Measurements from ENCODE around the gene TAS2R1. TPM values are rescaled to one million over a fixed set of nuclear protein-coding genes. Genes with fewer than 3 reads are reported as not detected.

TAS2R1 gene
- total and polyA plus RNA-seq, 2 donors (not counting 1 experiment from before 2014, with no cell fraction given), result not detected

DNA sequence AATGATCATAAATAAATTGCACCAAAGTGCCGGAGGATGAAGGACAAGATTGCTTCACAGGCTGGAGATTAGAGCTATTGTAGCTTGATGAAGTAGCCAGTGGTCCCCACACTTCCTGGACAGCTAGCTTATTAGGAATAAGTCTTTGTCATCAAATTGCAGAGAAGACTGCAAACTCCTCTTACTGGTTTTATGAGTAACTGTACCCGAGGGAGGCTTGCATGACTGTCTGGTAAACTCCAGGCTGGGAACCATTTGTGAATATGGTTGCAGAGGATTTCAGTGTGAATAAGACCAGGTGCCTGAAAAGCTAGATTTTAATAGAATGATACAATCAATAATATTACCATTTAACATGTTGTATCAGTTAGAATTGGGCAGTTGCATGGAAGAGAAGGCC, 47.7 kb downstream of the TAS2R1 start:
- no peak overlapping the region for H3K27ac Mint-ChIP-seq
- no peak for ATAC-seq (ENCODE audit: low read depth)
- no peak overlapping the region for H3K4me3 Mint-ChIP-seq
- Histone ChIP-seq H3K4me3 (ENCODE audit: control extremely low read depth in 1 of 5, extremely low read depth in 1 of 5, insufficient read depth in 1 of 5, low read depth in 2 of 5, low read length in 4 of 5) (no peak overlapping the region), H2AFZ (ENCODE audit: insufficient read depth, low read depth, low read length, poor library complexity, severe bottlenecking) (no peak overlapping the region), H3K9ac (ENCODE audit: low read length) (no peak overlapping the region), H3K79me2 (ENCODE audit: control insufficient read depth, insufficient read depth, low read length) (no peaks in the 10 kb centered on the region), H3K27me3 (replicated peaks in 1 of 4; ENCODE audit: control extremely low read depth in 1 of 4, control insufficient read depth in 3 of 4, insufficient read depth in 4 of 4, low read length in 3 of 4) (no peaks in the 10 kb centered on the region), H3K36me3 (replicated peaks in 1 of 2; ENCODE audit: control extremely low read depth in 1 of 2, control insufficient read depth in 1 of 2, extremely low read depth in 1 of 2, insufficient read depth in 2 of 2, low read length in 1 of 2) (no peaks in the 10 kb centered on the region), H3K27ac (ENCODE audit: low read length in 2 of 2) (no peak overlapping the region), H4K20me1 (ENCODE audit: control insufficient read depth, insufficient read depth, low read length, poor library complexity, severe bottlenecking) (no peaks in the 10 kb centered on the region), H3K4me1 (ENCODE audit: control insufficient read depth in 2 of 2, insufficient read depth in 2 of 2, low read length in 2 of 2) (no peaks in the 10 kb centered on the region), H3K9me3 (ENCODE audit: control extremely low read depth in 1 of 3, control insufficient read depth in 2 of 3, insufficient read depth in 1 of 3, low read length in 2 of 3) (peaks cover 0 to 4% (median 0%) of the 10 kb centered on the region in 3 donors), H3K4me2 (replicated peaks; ENCODE audit: low read depth, low read length, poor library complexity, severe bottlenecking) (no peak overlapping the region)
- ChIA-PET POLR2A (no interaction called here), CTCF (no interaction called here)
- TF ChIP-seq, protein P1, sequence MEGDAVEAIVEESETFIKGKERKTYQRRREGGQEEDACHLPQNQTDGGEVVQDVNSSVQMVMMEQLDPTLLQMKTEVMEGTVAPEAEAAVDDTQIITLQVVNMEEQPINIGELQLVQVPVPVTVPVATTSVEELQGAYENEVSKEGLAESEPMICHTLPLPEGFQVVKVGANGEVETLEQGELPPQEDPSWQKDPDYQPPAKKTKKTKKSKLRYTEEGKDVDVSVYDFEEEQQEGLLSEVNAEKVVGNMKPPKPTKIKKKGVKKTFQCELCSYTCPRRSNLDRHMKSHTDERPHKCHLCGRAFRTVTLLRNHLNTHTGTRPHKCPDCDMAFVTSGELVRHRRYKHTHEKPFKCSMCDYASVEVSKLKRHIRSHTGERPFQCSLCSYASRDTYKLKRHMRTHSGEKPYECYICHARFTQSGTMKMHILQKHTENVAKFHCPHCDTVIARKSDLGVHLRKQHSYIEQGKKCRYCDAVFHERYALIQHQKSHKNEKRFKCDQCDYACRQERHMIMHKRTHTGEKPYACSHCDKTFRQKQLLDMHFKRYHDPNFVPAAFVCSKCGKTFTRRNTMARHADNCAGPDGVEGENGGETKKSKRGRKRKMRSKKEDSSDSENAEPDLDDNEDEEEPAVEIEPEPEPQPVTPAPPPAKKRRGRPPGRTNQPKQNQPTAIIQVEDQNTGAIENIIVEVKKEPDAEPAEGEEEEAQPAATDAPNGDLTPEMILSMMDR (IDR thresholded peaks at IDR 0.05), result no peak
- no peak for TF ChIP-seq EZH2 (IDR thresholded peaks at IDR 0.05; ENCODE audit: borderline replicate concordance, insufficient read depth, low read depth, low read length, poor library complexity, severe bottlenecking)
- H3K4me1 Mint-ChIP-seq, result no peaks in the 10 kb centered on the region
- DNase-seq, result no peak
- H3K27me3 Mint-ChIP-seq, result no peaks in the 10 kb centered on the region
- no peaks in the 10 kb centered on the region for H3K9me3 Mint-ChIP-seq (ENCODE audit: insufficient read depth)
- no CpG with 5 or more reads among the region's 2 CpGs for WGBS (ENCODE audit: insufficient coverage)
- intact Hi-C loops (cut with micrococcal nuclease), result no loop called here

Other genes starting within 250 kb of the TAS2R1 start
- gene SEMA5A, start 84.3 kb downstream of the TAS2R1 start, total RNA-seq, result not detected in 2 replicates
- not detected in 2 replicates for gene SEMA5A, start 84.3 kb downstream of the TAS2R1 start, polyA plus RNA-seq